ENCODE results near the gene ERFL. TPM values are rescaled to one million over a fixed set of nuclear protein-coding genes. Genes with fewer than 3 reads are reported as not detected.

ERFL gene
- total RNA-seq, 1 donor from 2014 or later: 1.2 TPM

DNA sequence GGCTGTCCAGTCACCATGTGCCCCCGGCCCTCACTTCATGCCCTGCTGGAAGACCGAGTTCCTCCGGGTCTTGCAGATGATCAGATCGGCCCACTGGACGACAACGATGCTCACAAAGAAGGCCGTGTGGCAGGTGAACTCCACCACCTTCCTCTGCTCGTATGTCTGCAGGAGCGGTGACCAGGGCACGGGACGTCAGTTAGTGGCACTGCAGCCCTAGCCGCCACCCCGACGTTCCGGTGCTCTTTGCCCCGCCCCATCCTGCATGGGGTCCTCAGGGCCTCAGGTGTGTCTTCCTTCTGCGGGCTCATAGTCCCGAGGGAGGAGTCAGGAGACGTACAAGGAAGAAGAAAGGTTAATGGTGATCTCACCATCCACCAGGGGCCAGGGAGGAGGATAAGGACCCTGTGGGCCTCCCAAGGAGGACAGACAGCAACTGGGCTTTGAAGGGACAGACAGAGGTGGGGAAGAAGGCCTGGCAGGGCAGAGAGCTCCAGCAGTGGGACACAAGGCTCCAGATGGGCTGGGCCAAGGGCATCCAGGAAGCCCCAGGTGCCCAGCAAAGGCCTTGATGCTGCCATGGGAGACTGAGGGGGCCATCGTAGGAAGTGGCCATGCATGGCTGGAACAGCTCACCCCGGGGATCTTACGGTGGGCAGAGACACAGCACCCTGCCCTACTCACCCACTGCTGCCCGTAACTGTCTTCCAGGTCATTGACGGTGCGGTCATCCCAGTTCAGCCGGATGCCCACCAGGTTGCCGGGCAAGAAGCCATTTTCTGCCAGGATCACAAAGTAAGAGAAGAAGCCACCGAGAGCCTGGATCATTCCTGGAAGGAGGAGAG lies 40.7 kb upstream of the ERFL start:
- Mint-ChIP-seq H3K4me3 (ENCODE audit: low read depth) (no peak overlapping the region), H3K9me3 (ENCODE audit: low read depth) (no peaks in the 10 kb centered on the region), H3K27me3 (peaks cover 24% of the 10 kb centered on the region), H3K4me1 (ENCODE audit: low read depth) (no peaks in the 10 kb centered on the region), H3K27ac (no peak overlapping the region), H3K36me3 (ENCODE audit: insufficient read depth) (no peaks in the 10 kb centered on the region)
- TF ChIP-seq, protein P1, sequence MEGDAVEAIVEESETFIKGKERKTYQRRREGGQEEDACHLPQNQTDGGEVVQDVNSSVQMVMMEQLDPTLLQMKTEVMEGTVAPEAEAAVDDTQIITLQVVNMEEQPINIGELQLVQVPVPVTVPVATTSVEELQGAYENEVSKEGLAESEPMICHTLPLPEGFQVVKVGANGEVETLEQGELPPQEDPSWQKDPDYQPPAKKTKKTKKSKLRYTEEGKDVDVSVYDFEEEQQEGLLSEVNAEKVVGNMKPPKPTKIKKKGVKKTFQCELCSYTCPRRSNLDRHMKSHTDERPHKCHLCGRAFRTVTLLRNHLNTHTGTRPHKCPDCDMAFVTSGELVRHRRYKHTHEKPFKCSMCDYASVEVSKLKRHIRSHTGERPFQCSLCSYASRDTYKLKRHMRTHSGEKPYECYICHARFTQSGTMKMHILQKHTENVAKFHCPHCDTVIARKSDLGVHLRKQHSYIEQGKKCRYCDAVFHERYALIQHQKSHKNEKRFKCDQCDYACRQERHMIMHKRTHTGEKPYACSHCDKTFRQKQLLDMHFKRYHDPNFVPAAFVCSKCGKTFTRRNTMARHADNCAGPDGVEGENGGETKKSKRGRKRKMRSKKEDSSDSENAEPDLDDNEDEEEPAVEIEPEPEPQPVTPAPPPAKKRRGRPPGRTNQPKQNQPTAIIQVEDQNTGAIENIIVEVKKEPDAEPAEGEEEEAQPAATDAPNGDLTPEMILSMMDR (IDR thresholded peaks at IDR 0.05; ENCODE audit: unreplicated experiment): no peak
- no peak for DNase-seq (ENCODE audit: low spot score, unreplicated experiment)

DNA sequence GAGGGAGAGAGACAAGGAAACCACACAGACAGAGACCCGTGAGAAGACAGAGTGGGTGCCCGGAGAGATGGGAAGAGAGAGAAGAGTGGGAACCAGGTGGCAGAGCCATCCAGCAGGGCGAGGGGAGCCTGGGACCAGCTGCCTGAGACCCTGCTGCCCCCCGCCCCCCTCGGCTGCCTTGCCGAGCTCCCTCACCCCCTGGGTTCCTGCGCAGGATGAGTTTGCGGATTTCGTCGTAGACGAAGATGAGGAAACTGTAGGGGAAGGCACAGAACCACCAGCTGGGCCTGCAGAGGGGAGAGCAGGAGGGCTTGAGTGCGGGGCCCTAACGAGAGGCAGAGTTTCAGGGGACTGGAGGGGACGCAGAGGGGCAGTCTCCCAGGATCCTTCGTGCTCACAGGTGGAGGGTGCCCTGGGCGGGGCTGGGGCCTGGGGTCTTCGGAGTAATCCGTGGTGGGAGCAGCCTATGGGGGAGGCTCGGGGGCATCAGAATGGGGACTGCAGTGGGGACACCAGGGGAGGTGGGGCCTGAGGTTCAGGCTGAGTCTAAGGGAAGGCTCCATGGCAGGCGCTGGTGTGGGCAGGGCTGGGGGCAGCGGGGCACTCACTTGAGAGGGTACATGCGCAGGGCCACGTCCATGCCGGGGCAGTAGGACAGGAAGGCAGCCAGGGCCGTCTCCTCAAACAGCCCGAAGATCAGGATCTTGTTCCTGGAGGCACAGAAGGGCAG lies 39.0 kb upstream of the ERFL start:
- TF ChIP-seq, protein P1 (IDR thresholded peaks at IDR 0.05; ENCODE audit: unreplicated experiment): no peak
- Mint-ChIP-seq H3K9me3 (ENCODE audit: low read depth) (no peaks in the 10 kb centered on the region), H3K27me3 (peaks cover 24% of the 10 kb centered on the region), H3K4me3 (ENCODE audit: low read depth) (no peak overlapping the region), H3K4me1 (ENCODE audit: low read depth) (no peaks in the 10 kb centered on the region), H3K36me3 (ENCODE audit: insufficient read depth) (no peaks in the 10 kb centered on the region), H3K27ac (no peak overlapping the region)
- DNase-seq (ENCODE audit: low spot score, unreplicated experiment): no peak

DNA sequence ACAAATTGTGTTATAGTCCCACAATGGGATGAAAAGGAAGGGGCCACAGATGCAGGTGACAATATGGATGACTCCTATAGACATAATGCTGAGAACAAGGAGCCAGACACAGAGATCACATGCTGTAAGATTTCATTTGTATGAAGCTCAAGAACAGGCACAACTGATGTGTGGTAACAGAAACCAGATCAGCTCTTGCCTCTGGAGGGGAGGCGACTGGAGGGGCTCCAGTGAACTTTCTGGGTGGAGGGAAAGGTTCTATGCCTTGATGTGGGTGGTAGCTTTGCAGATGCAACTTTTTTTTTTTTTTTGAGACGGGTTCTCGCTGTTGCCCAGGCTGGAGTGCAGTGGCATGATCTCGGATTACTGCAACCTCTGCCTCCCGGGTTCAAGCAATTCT lies 36.9 kb upstream of the ERFL start:
- no peaks in the 10 kb centered on the region for H3K4me1 Mint-ChIP-seq (ENCODE audit: low read depth)
- TF ChIP-seq, protein P1 (IDR thresholded peaks at IDR 0.05; ENCODE audit: unreplicated experiment): no peak

DNA sequence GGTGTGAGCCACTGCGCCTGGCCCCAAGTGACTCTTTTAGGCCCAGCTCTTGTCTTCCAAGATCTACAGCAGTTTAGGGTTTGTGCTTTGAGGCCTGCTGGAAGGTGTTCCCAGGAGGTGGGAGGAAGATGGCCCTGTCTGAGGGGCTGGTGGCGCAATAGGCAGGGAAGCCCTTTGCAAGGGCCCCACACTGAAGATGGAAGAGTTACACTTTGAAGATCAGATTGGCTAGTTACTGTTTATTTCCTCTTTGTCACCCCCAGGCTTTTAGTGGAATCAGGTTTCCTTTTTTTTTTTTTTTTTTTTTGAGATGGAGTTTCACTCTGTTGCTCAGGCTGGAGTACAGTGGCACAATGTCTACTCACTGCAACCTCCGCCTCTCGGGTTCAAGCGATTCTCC lies 32.7 kb upstream of the ERFL start:
- TF ChIP-seq, protein P1 (IDR thresholded peaks at IDR 0.05; ENCODE audit: unreplicated experiment): no peak
- H3K27me3 Mint-ChIP-seq: no peaks in the 10 kb centered on the region
- peak overlapping the region; percentile 16 for H3K27ac Mint-ChIP-seq
- no peak overlapping the region for H3K4me3 Mint-ChIP-seq (ENCODE audit: low read depth)
- H3K36me3 Mint-ChIP-seq (ENCODE audit: insufficient read depth): peaks cover 1% of the 10 kb centered on the region
- DNase-seq (ENCODE audit: low spot score, unreplicated experiment): no peak
- H3K4me1 Mint-ChIP-seq (ENCODE audit: low read depth): peaks cover 6% of the 10 kb centered on the region
- H3K9me3 Mint-ChIP-seq (ENCODE audit: low read depth): no peaks in the 10 kb centered on the region

More for the DNA sequence above, 36.9 kb upstream of the ERFL start:
- Mint-ChIP-seq H3K4me3 (ENCODE audit: low read depth) (no peak overlapping the region), H3K27me3 (peaks cover 19% of the 10 kb centered on the region), H3K27ac (no peak overlapping the region), H3K9me3 (ENCODE audit: low read depth) (no peaks in the 10 kb centered on the region), H3K36me3 (ENCODE audit: insufficient read depth) (no peaks in the 10 kb centered on the region)
- no peak for DNase-seq (ENCODE audit: low spot score, unreplicated experiment)
